HEK293 (cell line): ENCODE results near the gene FOXK2.

Experiments
- IKZF3 ChIP-seq: fragments of 450-650 bp; IDR thresholded peaks from 2 replicates; pipeline ENCODE4 v1.5.0; 2018; ENCODE audit warnings: missing biosample characterization, mild to moderate bottlenecking, missing genetic modification characterization, moderate library complexity
- REPIN1 ChIP-seq: fragments of 450-650 bp; formaldehyde crosslinking; IDR thresholded peaks from 2 replicates; pipeline ENCODE4 v1.5.1; 2017; ENCODE audit warnings: missing biosample characterization, missing genetic modification characterization, low read depth
- ZBTB21 ChIP-seq: fragments of 450-650 bp; formaldehyde crosslinking; IDR thresholded peaks from 2 replicates; pipeline ENCODE4 v1.5.1; 2017; ENCODE audit warnings: missing biosample characterization, missing genetic modification characterization
- ZFP3 ChIP-seq: fragments of 450-650 bp; formaldehyde crosslinking; IDR thresholded peaks from 2 replicates; pipeline ENCODE4 v1.5.1; 2016; ENCODE audit warnings: low read depth, missing biosample characterization, missing genetic modification characterization
- ZNF24 ChIP-seq: fragments of 450-650 bp; formaldehyde crosslinking; IDR thresholded peaks from 2 replicates; pipeline ENCODE4 v1.5.1; 2016; ENCODE audit warnings: missing biosample characterization, missing genetic modification characterization
- ZNF302 ChIP-seq: fragments of 450-650 bp; formaldehyde crosslinking; IDR thresholded peaks from 2 replicates; pipeline ENCODE4 v1.5.1; 2016; ENCODE audit warnings: missing biosample characterization, missing genetic modification characterization, low read depth
- ZNF623 ChIP-seq: fragments of 450-650 bp; formaldehyde crosslinking; IDR thresholded peaks from 2 replicates; pipeline ENCODE4 v1.5.1; 2016; ENCODE audit warnings: missing biosample characterization, missing genetic modification characterization
- ZNF624 ChIP-seq: fragments of 450-650 bp; formaldehyde crosslinking; IDR thresholded peaks from 2 replicates; pipeline ENCODE4 v1.5.1; 2017; ENCODE audit warnings: missing biosample characterization, missing genetic modification characterization
- ZNF660 ChIP-seq: fragments of 450-650 bp; IDR thresholded peaks from 2 replicates; pipeline ENCODE4 v1.5.1; 2018; ENCODE audit warnings: missing biosample characterization, mild to moderate bottlenecking, missing genetic modification characterization
- ZNF707 ChIP-seq: fragments of 450-650 bp; formaldehyde crosslinking; IDR thresholded peaks from 2 replicates; pipeline ENCODE4 v1.5.1; 2016; ENCODE audit warnings: missing biosample characterization, missing genetic modification characterization
- TF ChIP-seq, protein P1 (sequence below): fragments of 450-650 bp; IDR thresholded peaks from 2 replicates; pipeline ENCODE4 v1.5.1; 2018; ENCODE audit warnings: missing biosample characterization, mild to moderate bottlenecking, missing genetic modification characterization
- TF ChIP-seq, protein P2 (sequence below): fragments of 450-650 bp; formaldehyde crosslinking; IDR thresholded peaks from 2 replicates; pipeline ENCODE4; 2016; ENCODE audit warnings: missing biosample characterization, missing genetic modification characterization
- TF ChIP-seq, protein P3 (sequence below): fragments of 450-650 bp; formaldehyde crosslinking; IDR thresholded peaks from 2 replicates; pipeline ENCODE4 v1.5.1; 2016; ENCODE audit warnings: missing biosample characterization, missing genetic modification characterization

DNA sequence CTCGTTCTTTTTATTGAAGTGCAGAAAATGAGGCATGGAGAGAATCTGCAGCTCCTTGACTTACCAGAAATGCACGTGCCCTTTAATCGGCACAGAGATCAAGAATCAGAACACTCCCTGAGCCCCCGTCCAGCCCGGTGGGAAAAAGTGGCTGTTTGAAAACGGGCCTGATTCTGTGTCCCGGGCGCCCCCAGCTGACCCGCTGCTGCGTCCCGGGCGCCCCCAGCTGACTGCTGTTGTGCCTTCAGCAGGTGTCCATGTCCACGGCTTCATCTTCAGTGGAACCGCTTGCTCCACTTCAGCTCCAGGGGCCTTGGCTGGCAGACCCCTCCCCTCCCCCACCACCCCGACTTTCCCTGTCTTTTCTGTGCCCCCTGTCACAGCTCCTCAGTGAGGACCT, 47.8 kb downstream of the FOXK2 start:
- TF ChIP-seq ZBTB21 (tag by site-specific recombination) (no peak), IKZF3 (tag by site-specific recombination) (no peak), ZFP3 (no peak), ZNF707 (tag by site-specific recombination) (no peak), ZNF624 (tag by site-specific recombination) (no peak), ZNF623 (tag by site-specific recombination) (no peak), ZNF660 (tag by site-specific recombination) (no peak), REPIN1 (no peak), ZNF24 (tag by site-specific recombination) (no peak), ZNF302 (tag by site-specific recombination) (no peak)
- TF ChIP-seq, protein P1, sequence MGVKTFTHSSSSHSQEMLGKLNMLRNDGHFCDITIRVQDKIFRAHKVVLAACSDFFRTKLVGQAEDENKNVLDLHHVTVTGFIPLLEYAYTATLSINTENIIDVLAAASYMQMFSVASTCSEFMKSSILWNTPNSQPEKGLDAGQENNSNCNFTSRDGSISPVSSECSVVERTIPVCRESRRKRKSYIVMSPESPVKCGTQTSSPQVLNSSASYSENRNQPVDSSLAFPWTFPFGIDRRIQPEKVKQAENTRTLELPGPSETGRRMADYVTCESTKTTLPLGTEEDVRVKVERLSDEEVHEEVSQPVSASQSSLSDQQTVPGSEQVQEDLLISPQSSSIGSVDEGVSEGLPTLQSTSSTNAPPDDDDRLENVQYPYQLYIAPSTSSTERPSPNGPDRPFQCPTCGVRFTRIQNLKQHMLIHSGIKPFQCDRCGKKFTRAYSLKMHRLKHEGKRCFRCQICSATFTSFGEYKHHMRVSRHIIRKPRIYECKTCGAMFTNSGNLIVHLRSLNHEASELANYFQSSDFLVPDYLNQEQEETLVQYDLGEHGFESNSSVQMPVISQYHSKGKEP (tag by site-specific recombination), result no peak
- TF ChIP-seq, protein P2, sequence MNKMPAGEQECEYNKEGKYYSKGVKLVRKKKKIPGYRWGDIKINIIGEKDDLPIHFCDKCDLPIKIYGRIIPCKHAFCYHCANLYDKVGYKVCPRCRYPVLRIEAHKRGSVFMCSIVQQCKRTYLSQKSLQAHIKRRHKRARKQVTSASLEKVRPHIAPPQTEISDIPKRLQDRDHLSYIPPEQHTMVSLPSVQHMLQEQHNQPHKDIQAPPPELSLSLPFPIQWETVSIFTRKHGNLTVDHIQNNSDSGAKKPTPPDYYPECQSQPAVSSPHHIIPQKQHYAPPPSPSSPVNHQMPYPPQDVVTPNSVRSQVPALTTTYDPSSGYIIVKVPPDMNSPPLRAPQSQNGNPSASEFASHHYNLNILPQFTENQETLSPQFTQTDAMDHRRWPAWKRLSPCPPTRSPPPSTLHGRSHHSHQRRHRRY (tag by site-specific recombination), result no peak
- TF ChIP-seq, protein P3, sequence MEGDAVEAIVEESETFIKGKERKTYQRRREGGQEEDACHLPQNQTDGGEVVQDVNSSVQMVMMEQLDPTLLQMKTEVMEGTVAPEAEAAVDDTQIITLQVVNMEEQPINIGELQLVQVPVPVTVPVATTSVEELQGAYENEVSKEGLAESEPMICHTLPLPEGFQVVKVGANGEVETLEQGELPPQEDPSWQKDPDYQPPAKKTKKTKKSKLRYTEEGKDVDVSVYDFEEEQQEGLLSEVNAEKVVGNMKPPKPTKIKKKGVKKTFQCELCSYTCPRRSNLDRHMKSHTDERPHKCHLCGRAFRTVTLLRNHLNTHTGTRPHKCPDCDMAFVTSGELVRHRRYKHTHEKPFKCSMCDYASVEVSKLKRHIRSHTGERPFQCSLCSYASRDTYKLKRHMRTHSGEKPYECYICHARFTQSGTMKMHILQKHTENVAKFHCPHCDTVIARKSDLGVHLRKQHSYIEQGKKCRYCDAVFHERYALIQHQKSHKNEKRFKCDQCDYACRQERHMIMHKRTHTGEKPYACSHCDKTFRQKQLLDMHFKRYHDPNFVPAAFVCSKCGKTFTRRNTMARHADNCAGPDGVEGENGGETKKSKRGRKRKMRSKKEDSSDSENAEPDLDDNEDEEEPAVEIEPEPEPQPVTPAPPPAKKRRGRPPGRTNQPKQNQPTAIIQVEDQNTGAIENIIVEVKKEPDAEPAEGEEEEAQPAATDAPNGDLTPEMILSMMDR (tag by site-specific recombination), result no peak
